IPS-18a (cell line): ENCODE results near the gene ATG4C.

Source experiments
- H3K27ac ChIP-seq: one replicate; pipeline ENCODE4 v1.5.1; 2013; ENCODE audit warnings: low read length
- H3K27me3 ChIP-seq: one replicate; pipeline ENCODE4 v1.6.1; 2013; ENCODE audit warnings: mild to moderate bottlenecking, low read length; ENCODE audit not compliant: control insufficient read depth, insufficient read depth
- H3K36me3 ChIP-seq: one replicate; pipeline ENCODE4 v1.6.1; 2013; ENCODE audit warnings: low read depth, low read length; ENCODE audit not compliant: control insufficient read depth
- H3K4me1 ChIP-seq: one replicate; pipeline ENCODE4 v1.6.1; 2013; ENCODE audit warnings: low read depth, low read length; ENCODE audit not compliant: control insufficient read depth
- H3K4me3 ChIP-seq: one replicate; pipeline ENCODE4 v1.5.1; 2013; ENCODE audit warnings: low read length
- H3K9ac ChIP-seq: one replicate; pipeline ENCODE4 v1.6.1; 2013; ENCODE audit warnings: mild to moderate bottlenecking, low read length, moderate library complexity
- H3K9me3 ChIP-seq: one replicate; pipeline ENCODE4 v1.6.1; 2013; ENCODE audit warnings: low read depth, low read length; ENCODE audit not compliant: control insufficient read depth

ATG4C gene

DNA sequence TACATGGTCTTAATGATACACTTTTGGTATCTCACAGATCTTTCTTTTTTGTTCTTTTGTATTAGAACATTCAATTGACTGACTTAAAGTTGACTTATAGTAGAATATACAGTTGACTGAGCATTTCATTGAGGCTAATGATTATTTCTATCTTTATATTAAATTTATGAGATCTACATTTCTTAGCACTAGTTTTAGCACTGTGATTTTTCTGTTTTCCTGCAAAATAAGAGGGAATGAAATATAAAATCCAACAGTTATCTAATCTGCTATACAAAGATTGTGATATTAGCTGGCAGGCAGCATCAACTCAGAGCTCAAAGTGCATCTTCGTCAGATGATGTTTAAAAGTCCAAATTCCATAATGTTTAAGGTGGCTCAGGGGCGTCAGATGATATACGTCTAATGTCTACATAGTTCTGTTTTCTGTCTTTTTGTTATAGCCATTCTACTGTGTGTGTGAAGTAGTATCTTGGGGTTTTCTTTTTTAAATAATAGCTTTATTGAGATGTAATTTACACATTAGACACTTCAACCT, 85.4 kb downstream of the ATG4C start:
- Histone ChIP-seq H3K4me1 (no peaks in the 10 kb centered on the region), H3K4me3 (no peak overlapping the region), H3K9me3 (no peaks in the 10 kb centered on the region), H3K27me3 (no peaks in the 10 kb centered on the region), H3K9ac (no peak overlapping the region), H3K36me3 (no peaks in the 10 kb centered on the region), H3K27ac (no peak overlapping the region)

DNA sequence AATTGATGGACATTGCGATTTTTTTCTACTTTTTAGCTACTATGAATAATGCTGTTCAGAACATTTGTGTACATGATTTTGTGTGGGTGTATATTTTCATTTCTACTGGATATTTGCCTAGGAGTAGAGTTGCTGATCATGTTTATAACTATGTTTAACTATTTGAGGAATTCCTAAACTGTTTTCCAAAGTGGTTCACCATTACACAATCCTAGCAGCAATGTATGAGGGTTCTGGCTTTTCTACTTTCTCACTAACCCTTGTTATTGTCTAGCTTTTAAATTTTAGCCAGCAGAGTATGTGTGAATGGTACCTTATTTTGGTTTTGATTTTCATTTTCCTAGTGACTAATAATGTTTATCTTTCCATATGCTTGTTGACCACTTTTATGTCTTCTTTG, 86.2 kb downstream of the ATG4C start:
- no peaks in the 10 kb centered on the region for H3K27me3 ChIP-seq
- no peaks in the 10 kb centered on the region for H3K9me3 ChIP-seq
- no peaks in the 10 kb centered on the region for H3K36me3 ChIP-seq
- H3K27ac ChIP-seq: no peak overlapping the region
- H3K4me3 ChIP-seq: no peak overlapping the region
- no peaks in the 10 kb centered on the region for H3K4me1 ChIP-seq
- no peak overlapping the region for H3K9ac ChIP-seq

- Histone ChIP-seq H3K4me1 (no peaks in the 10 kb centered on the region), H3K4me3 (no peak overlapping the region), H3K27me3 (no peaks in the 10 kb centered on the region), H3K27ac (no peak overlapping the region), H3K9ac (no peak overlapping the region), H3K9me3 (no peaks in the 10 kb centered on the region), H3K36me3 (no peaks in the 10 kb centered on the region)
Observed at GRCh38 chr1:62875676-62876075, 91.7 kb downstream of the ATG4C start.

DNA sequence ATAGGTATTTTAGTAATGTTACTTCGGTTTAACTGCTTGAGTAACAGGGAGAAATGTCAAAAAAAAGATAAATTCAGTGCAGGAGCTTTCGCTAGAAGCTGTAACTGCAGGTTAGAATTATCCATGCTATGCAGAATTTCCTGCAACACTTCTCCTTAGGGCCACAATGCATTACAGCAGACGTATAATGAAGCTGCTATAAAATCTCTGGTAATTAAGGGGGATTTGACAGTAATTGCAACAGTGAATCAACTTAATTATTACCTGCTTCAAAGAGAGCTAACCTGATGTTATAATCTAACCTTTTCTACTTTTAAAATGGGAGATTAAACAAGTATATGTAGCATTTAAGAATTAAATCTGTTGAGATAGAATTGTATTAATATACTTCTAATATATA, 92.6 kb downstream of the ATG4C start:
- no peaks in the 10 kb centered on the region for H3K9me3 ChIP-seq
- no peak overlapping the region for H3K4me3 ChIP-seq
- H3K9ac ChIP-seq: no peak overlapping the region

GRCh38 chr1:62877579-62877978, 93.6 kb downstream of the ATG4C start:
- Histone ChIP-seq H3K27ac (no peak overlapping the region), H3K4me1 (peaks cover 3% of the 10 kb centered on the region), H3K4me3 (no peak overlapping the region), H3K9ac (no peak overlapping the region), H3K27me3 (no peaks in the 10 kb centered on the region), H3K9me3 (no peaks in the 10 kb centered on the region), H3K36me3 (no peaks in the 10 kb centered on the region)

More for the DNA sequence above, 92.6 kb downstream of the ATG4C start:
- no peaks in the 10 kb centered on the region for H3K27me3 ChIP-seq
- no peaks in the 10 kb centered on the region for H3K36me3 ChIP-seq
- H3K4me1 ChIP-seq: no peaks in the 10 kb centered on the region
- H3K27ac ChIP-seq: no peak overlapping the region

- no peaks in the 10 kb centered on the region for H3K36me3 ChIP-seq
- H3K27me3 ChIP-seq: no peaks in the 10 kb centered on the region
- H3K9me3 ChIP-seq: no peaks in the 10 kb centered on the region
- peaks cover 12% of the 10 kb centered on the region for H3K4me1 ChIP-seq
- no peak overlapping the region for H3K4me3 ChIP-seq
- H3K9ac ChIP-seq: no peak overlapping the region
- H3K27ac ChIP-seq: no peak overlapping the region
Observed at GRCh38 chr1:62879962-62880361, 96.0 kb downstream of the ATG4C start.

DNA sequence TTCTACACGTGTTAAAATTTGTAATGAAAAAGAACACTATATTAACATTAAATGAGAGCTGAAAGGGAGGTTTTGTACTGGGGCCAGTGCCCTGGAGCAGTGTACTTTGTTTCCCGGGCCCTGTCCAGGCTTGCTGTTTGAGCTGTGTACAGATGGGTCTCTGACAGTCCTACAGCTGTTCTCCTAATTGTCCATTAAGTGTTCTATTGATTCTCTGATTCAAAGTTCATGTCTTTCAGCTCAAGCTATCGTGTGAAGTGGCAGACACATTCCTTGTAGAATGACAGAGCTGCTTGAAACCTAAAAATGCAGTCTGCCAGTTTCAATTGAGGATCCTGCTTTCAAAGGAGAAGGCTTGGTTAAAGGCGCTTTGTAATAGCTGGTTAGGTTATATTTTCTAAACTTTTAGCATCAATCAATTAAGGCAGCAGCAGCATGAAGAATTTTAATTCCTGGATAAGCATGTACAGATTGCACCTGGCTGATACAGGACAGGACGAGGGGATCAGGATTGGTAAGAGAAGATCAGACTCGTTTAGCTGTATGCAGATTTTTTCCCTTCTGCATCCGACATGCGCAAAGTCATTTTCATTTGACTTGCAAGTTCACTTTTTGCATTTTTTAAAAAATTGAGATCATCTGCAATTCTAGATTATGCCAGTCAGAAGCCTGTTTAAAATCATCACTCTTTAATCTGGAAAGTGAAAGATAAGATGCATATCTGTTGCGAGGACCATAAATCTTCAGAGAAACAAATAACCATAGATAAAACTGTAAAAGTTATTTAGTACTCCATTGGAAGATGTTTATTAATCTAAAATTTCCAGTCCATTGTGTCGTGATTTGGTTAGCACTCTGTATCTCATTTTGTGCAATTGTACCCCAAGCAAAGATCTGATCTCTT, 98.5 kb downstream of the ATG4C start:
- Histone ChIP-seq H3K9me3 (no peaks in the 10 kb centered on the region), H3K27ac (no peak overlapping the region), H3K27me3 (no peaks in the 10 kb centered on the region), H3K36me3 (no peaks in the 10 kb centered on the region), H3K9ac (no peak overlapping the region), H3K4me1 (peaks cover 12% of the 10 kb centered on the region), H3K4me3 (no peak overlapping the region)

DNA sequence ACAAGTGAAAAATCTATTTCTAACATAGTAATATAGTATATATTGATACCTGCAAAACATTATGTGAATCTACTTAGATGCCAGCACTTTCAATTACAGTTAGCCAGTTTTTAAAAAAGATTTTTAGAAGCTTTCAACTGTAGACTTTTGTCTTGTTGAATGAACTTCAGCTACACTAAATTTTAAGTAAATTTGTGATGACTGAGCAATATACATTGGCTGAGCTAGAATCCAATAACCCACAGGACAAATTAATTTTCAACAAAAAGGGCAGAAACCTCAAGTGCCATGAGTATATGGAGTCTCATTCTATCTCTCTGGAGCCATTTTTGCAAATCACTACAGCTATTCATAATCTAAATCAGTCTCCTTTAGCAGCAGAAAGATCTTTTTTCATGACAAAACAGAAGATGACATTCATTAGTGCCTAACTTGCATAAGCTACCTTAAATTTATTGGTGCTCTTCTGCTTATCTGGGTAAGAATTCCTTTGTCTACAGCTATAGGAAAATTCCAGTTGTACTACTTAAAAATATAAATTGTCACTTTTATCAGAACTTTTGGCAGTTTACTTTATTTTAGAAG, 100.3 kb downstream of the ATG4C start:
- no peak overlapping the region for H3K27ac ChIP-seq
- H3K36me3 ChIP-seq: no peaks in the 10 kb centered on the region
- H3K27me3 ChIP-seq: no peaks in the 10 kb centered on the region
- H3K4me3 ChIP-seq: no peak overlapping the region
- H3K9me3 ChIP-seq: no peaks in the 10 kb centered on the region
- H3K9ac ChIP-seq: no peak overlapping the region
- peaks cover 12% of the 10 kb centered on the region for H3K4me1 ChIP-seq

DNA sequence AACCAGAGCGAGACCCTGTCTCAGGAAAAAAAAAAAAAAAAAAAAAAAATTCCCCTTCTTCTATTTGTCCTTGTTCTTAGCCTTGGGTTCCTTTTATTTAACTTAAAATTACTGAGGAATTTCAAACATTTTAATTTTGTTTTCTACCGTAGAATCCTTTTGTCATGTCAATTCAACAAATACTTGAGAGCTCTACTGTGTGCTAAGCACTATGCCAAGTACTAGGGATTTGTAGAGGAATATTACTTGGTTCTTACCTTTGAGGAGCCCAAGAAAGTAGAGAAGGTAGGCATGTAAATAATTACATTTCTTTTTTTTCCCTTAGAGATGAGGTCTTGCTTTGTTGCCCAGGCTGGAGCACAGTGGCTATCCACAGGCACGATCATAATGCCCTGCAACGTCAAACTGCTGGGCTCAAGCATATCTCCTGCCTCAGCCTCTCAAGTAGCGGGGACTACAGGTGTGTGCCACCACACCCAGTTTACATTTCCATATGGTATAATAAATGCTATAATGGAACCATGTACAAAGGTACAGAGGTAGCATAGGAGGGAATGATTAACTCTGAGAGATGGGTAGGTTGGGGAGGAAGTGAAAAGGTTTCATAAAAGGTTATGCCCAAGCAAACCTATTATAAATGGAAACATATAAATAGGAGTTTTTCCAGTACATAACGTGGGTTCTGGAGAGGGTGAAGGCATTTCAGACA, 104.0 kb downstream of the ATG4C start:
- no peak overlapping the region for H3K4me3 ChIP-seq
- H3K9ac ChIP-seq: no peak overlapping the region
- no peaks in the 10 kb centered on the region for H3K9me3 ChIP-seq
- H3K36me3 ChIP-seq: no peaks in the 10 kb centered on the region
- peaks cover 8% of the 10 kb centered on the region for H3K4me1 ChIP-seq
- no peak overlapping the region for H3K27ac ChIP-seq
- no peaks in the 10 kb centered on the region for H3K27me3 ChIP-seq

GRCh38 chr1:62891956-62892562, 108.1 kb downstream of the ATG4C start:
- Histone ChIP-seq H3K36me3 (no peaks in the 10 kb centered on the region), H3K4me1 (no peaks in the 10 kb centered on the region), H3K27me3 (no peaks in the 10 kb centered on the region), H3K9me3 (no peaks in the 10 kb centered on the region), H3K27ac (no peak overlapping the region), H3K4me3 (no peak overlapping the region), H3K9ac (no peak overlapping the region)

GRCh38 chr1:62897788-62898187, 113.9 kb downstream of the ATG4C start:
- no peak overlapping the region for H3K4me3 ChIP-seq
- no peak overlapping the region for H3K9ac ChIP-seq
- no peak overlapping the region for H3K27ac ChIP-seq
- no peaks in the 10 kb centered on the region for H3K36me3 ChIP-seq
- H3K4me1 ChIP-seq: no peaks in the 10 kb centered on the region
- H3K27me3 ChIP-seq: no peaks in the 10 kb centered on the region
- no peaks in the 10 kb centered on the region for H3K9me3 ChIP-seq
